Parathyroid adenoma (tissue), 2 donors: ENCODE measurements around the gene CLDN34.

Experiments used
- H2AFZ ChIP-seq: fragments of 300-600 bp; sonication (generic); one replicate; pipeline ENCODE4 v1.7.0; 2017; ENCODE audit warnings: antibody characterized with exemption, mild to moderate bottlenecking
- H3K27ac ChIP-seq: fragments of 300-600 bp; sonication (generic); one replicate; pipeline ENCODE4 v1.7.0; 2017
- H3K27me3 ChIP-seq: fragments of 300-600 bp; sonication (generic); one replicate; pipeline ENCODE4 v1.7.0; 2017; ENCODE audit warnings: low read length; ENCODE audit not compliant: control insufficient read depth, insufficient read depth
- H3K36me3 ChIP-seq: fragments of 300-600 bp; sonication (generic); one replicate; pipeline ENCODE4 v1.7.0; 2017; ENCODE audit warnings: low read length; ENCODE audit not compliant: control insufficient read depth, insufficient read depth
- H3K4me1 ChIP-seq: fragments of 300-600 bp; sonication (generic); one replicate; pipeline ENCODE4 v1.7.0; 2017; ENCODE audit warnings: control low read depth
- H3K4me2 ChIP-seq: fragments of 300-600 bp; sonication (generic); one replicate; pipeline ENCODE4 v1.7.0; 2017; ENCODE audit warnings: low read length
- H3K4me3 ChIP-seq: fragments of 300-600 bp; sonication (generic); one replicate; pipeline ENCODE4 v1.7.0; 2017; ENCODE audit warnings: low read depth, low read length
- H3K79me2 ChIP-seq: fragments of 300-600 bp; sonication (generic); one replicate; pipeline ENCODE4 v1.7.0; 2017; ENCODE audit warnings: control low read depth
- H3K9ac ChIP-seq: fragments of 300-600 bp; sonication (generic); one replicate; pipeline ENCODE4 v1.7.0; 2017; ENCODE audit warnings: mild to moderate bottlenecking
- H3K9me3 ChIP-seq: fragments of 300-600 bp; sonication (generic); one replicate; pipeline ENCODE4 v1.7.0; 2017; ENCODE audit warnings: low read length; ENCODE audit not compliant: control insufficient read depth
- TF ChIP-seq, protein P1 (sequence below): fragments of 300-600 bp; sonication (generic); IDR thresholded peaks from one replicate; pipeline ENCODE4 v1.7.0; 2017; ENCODE audit warnings: antibody characterized with exemption, mild to moderate bottlenecking
- donor health status: primary hyperparathyroidism.

CLDN34 gene

DNA sequence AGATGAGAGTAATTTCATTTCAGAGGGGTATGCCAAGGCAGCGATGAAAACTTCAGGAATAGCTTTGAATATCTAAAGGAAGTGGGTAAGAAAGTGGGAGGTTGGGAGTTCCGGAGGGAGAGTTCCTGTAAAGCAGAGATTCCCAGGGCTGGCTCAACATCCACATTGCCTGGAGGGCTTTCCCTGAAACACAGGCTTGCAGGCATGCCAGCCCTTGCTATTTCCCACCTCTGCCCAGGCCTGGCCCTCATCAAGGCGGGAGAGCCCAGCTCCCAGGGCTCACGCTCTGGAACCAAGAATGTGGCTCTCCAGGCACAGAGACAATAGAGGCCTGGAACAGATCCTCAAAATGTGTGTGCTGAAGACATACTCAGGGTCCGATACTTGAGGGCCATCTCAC is 43.8 kb upstream of the CLDN34 start:
- no peaks in the 10 kb centered on the region for H3K9me3 ChIP-seq
- H3K36me3 ChIP-seq: no peaks in the 10 kb centered on the region
- H3K4me3 ChIP-seq: no peak overlapping the region
- H3K9ac ChIP-seq: no peak overlapping the region
- no peak overlapping the region for H2AFZ ChIP-seq
- H3K4me1 ChIP-seq: no peaks in the 10 kb centered on the region
- H3K79me2 ChIP-seq: no peaks in the 10 kb centered on the region
- TF ChIP-seq, protein P1, sequence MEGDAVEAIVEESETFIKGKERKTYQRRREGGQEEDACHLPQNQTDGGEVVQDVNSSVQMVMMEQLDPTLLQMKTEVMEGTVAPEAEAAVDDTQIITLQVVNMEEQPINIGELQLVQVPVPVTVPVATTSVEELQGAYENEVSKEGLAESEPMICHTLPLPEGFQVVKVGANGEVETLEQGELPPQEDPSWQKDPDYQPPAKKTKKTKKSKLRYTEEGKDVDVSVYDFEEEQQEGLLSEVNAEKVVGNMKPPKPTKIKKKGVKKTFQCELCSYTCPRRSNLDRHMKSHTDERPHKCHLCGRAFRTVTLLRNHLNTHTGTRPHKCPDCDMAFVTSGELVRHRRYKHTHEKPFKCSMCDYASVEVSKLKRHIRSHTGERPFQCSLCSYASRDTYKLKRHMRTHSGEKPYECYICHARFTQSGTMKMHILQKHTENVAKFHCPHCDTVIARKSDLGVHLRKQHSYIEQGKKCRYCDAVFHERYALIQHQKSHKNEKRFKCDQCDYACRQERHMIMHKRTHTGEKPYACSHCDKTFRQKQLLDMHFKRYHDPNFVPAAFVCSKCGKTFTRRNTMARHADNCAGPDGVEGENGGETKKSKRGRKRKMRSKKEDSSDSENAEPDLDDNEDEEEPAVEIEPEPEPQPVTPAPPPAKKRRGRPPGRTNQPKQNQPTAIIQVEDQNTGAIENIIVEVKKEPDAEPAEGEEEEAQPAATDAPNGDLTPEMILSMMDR: no peak
- no peak overlapping the region for H3K27ac ChIP-seq
- no peaks in the 10 kb centered on the region for H3K27me3 ChIP-seq
- H3K4me2 ChIP-seq: no peak overlapping the region

DNA sequence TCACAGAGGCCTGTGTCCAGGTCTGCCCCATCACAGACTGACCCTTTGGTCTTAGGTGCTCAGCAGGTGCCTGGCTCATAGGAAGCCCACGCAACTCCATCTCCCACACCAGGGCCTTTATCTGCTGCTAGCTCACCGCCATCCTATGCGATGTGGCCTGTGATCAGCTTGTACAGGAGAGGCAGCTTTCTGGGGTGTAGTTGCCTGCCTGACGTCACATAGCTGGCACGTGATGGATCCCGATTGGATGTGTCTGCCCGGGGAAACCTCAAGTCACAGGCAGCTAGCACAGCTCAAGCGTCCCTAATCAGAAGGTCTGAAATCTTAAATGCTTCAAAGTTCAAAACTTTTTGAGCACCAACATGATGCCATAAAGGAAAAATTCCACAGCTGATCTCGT is 41.2 kb upstream of the CLDN34 start:
- H3K9ac ChIP-seq: no peak overlapping the region
- TF ChIP-seq, protein P1: no peak
- no peaks in the 10 kb centered on the region for H3K79me2 ChIP-seq
- H3K36me3 ChIP-seq: no peaks in the 10 kb centered on the region
- H3K9me3 ChIP-seq: no peaks in the 10 kb centered on the region
- H3K4me3 ChIP-seq: no peak overlapping the region
- no peak overlapping the region for H3K27ac ChIP-seq
- no peaks in the 10 kb centered on the region for H3K27me3 ChIP-seq
- H3K4me1 ChIP-seq: no peaks in the 10 kb centered on the region
- no peak overlapping the region for H2AFZ ChIP-seq
- no peak overlapping the region for H3K4me2 ChIP-seq

DNA sequence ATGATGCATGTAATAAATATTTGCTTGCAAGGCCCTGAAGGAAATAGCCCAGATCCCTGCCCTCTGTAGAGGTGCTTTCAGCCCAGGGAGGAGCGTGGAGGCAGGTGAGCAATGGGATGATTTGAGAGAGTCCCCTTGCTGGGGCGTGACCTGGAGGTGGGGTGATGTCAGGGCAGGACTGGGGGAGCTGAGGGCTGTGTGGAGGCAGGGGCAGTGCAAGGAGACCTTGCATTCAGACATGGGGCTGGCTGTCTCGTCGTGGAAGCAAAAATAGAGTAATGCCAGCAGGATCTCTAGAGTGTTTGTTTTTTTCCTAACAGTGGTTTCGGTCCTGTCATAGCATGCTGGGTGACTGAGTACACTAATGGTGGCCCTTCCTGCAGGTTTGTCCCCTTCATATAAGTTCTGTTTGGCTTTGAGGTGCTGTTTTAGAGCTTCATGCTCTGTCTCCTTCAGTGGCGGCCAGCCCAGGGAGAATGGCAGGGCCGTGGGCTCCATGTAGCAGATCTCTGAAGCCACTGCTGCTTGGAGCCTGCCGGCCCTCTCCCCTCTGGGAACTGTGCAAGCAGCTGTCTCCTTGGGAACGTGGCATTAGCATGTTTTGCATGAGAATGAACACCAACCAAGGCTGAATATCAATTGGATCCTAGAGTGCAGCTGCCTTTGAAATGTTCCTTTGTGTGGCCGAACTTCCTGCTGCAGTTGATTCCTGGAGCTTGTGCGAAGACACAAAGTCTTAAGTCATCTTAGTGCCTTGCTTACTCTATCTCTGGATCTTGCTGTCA is 39.3 kb upstream of the CLDN34 start:
- TF ChIP-seq, protein P1: no peak
- H3K4me3 ChIP-seq: no peak overlapping the region
- no peak overlapping the region for H2AFZ ChIP-seq
- no peaks in the 10 kb centered on the region for H3K9me3 ChIP-seq
- no peaks in the 10 kb centered on the region for H3K79me2 ChIP-seq
- H3K9ac ChIP-seq: no peak overlapping the region
- H3K4me1 ChIP-seq: no peaks in the 10 kb centered on the region
- H3K27me3 ChIP-seq: no peaks in the 10 kb centered on the region
- no peak overlapping the region for H3K4me2 ChIP-seq
- no peaks in the 10 kb centered on the region for H3K36me3 ChIP-seq
- no peak overlapping the region for H3K27ac ChIP-seq

DNA sequence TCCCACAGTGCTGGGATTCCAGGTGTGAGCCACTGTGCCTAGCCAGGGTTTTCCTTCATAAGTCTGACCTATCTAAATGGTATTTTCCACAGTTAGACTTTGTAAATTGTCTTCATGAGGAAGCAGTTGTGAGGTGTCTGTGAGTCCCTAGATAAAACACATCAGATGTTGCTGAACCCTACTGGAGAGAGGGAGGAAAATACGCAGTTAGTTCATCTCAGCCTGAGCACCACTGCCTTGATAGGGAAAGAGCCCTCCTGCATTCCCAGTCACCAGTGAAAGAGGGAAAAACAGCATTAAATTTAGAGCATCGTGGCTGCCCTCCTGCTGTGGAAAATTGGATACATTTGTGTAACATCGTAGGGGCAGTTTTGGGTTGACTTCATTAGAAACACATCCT is 31.7 kb upstream of the CLDN34 start:
- Histone ChIP-seq H3K4me2 (no peak overlapping the region), H3K4me1 (no peaks in the 10 kb centered on the region), H3K79me2 (no peaks in the 10 kb centered on the region), H3K27me3 (no peaks in the 10 kb centered on the region), H3K4me3 (no peak overlapping the region), H3K9me3 (no peaks in the 10 kb centered on the region), H3K27ac (no peak overlapping the region), H2AFZ (no peak overlapping the region), H3K9ac (no peak overlapping the region), H3K36me3 (no peaks in the 10 kb centered on the region)
- TF ChIP-seq, protein P1: no peak

DNA sequence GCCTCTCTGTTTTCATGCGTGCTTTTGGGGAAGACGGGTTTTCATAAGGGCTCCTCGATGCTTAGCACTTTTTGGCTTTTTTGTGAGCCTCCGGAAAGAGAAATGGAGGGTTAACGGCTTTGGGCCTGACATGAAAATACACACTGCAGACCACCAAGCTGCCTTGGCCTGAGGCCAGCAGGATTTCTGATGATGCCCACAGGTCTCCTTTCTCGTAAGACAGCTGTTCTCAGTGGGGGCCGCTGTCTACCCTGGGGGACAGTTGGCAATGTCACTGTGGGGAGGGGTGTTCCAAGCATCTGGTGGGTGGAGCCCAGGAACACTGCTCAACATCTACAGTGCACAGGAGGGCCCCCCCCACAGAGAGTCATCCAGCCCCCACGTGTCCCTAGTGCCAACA is 29.4 kb upstream of the CLDN34 start:
- Histone ChIP-seq H3K9me3 (no peaks in the 10 kb centered on the region), H3K36me3 (no peaks in the 10 kb centered on the region), H3K27ac (no peak overlapping the region), H3K4me3 (no peak overlapping the region), H3K4me2 (no peak overlapping the region), H3K9ac (no peak overlapping the region), H3K27me3 (no peaks in the 10 kb centered on the region), H2AFZ (no peak overlapping the region), H3K79me2 (no peaks in the 10 kb centered on the region), H3K4me1 (no peaks in the 10 kb centered on the region)
- TF ChIP-seq, protein P1: no peak
